Testis (tissue), 2 donors: ENCODE measurements around the gene KRT74.

ENCODE experiments used
- POLR2A ChIP-seq: fragments of 450-650 bp; IDR thresholded peaks from one replicate; pipeline ENCODE4 v1.6.1; 2017; ENCODE audit warnings: antibody characterized with exemption, mild to moderate bottlenecking, moderate library complexity
- TF ChIP-seq, protein P1 (sequence below), 3 experiments: fragments of 450-650 bp in 2 of 3; fragments of 200-600 bp in 1 of 3; sonication (generic) in 1 of 3; IDR thresholded peaks; one replicate each; pipeline ENCODE4 v1.5.1; 2016 to 2019; ENCODE audit warnings: antibody characterized with exemption in 3 of 3, mild to moderate bottlenecking in 2 of 3, moderate library complexity in 1 of 3

DNA sequence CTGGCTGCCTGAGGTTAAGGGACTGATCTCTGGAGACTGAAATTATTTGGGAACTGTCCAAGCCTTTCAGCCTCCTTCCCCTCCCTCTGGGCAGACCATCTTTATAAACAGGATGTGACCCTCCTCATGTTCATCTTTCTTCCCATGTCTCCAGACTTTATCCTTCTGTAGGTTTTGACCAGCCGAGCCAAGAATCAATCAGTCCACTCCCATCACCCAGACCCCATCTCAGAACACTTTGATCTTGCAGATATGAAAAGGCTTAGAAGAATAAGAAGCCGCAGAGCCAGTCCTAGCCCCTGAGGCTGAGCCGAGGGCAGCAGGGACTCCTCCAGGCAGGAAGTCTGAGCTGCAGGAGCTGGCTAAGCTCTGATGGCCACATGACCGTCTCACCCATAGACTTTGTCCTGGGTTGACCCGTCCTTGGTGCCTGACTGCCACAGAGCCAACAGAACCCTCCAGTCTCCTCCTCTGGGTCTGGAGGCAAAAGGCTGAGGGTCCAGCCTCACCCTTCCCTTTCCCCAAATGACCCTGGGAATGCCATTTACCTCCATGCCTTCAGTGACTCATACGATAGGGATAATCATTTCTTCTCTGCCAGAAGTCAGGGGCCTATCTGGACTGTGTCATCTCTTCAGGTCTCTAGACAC, 22.3 kb downstream of the KRT74 start:
- TF ChIP-seq, protein P1, sequence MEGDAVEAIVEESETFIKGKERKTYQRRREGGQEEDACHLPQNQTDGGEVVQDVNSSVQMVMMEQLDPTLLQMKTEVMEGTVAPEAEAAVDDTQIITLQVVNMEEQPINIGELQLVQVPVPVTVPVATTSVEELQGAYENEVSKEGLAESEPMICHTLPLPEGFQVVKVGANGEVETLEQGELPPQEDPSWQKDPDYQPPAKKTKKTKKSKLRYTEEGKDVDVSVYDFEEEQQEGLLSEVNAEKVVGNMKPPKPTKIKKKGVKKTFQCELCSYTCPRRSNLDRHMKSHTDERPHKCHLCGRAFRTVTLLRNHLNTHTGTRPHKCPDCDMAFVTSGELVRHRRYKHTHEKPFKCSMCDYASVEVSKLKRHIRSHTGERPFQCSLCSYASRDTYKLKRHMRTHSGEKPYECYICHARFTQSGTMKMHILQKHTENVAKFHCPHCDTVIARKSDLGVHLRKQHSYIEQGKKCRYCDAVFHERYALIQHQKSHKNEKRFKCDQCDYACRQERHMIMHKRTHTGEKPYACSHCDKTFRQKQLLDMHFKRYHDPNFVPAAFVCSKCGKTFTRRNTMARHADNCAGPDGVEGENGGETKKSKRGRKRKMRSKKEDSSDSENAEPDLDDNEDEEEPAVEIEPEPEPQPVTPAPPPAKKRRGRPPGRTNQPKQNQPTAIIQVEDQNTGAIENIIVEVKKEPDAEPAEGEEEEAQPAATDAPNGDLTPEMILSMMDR (IDR thresholded peaks at IDR 0.05) = no peak
- no peak for TF ChIP-seq POLR2A
